ENCODE results near the gene SNCAIP.

The SNCAIP gene

GRCh38 chr5:122311961-122312590 lies at the start of gene SNCAIP:
SNCAIP (plus strand) TSS chr5:122312237; CDS start chr5:122391135, 78,898 bp downstream.
- DNase-seq = no peak

GRCh38 chr5:122263352-122264030 lies 48.5 kb upstream of the SNCAIP start:
- no peak for DNase-seq

GRCh38 chr5:122264610-122265009 lies 47.4 kb upstream of the SNCAIP start:
- DNase-seq = no peak

- DNase-seq = no peak
Measured at GRCh38 chr5:122267185-122267584, 44.9 kb upstream of the SNCAIP start.

- no peak for DNase-seq
Measured at GRCh38 chr5:122273696-122274095, 38.3 kb upstream of the SNCAIP start.

GRCh38 chr5:122283592-122283991 lies 28.4 kb upstream of the SNCAIP start:
- DNase-seq = no peak

- no peak for DNase-seq
Measured at GRCh38 chr5:122286541-122286940, 25.5 kb upstream of the SNCAIP start.

GRCh38 chr5:122287101-122287500 lies 24.9 kb upstream of the SNCAIP start:
- no peak for DNase-seq

- DNase-seq = no peak
Measured at GRCh38 chr5:122291000-122291901, 20.8 kb upstream of the SNCAIP start.

- DNase-seq = no peak
Measured at GRCh38 chr5:122292332-122292731, 19.7 kb upstream of the SNCAIP start.

GRCh38 chr5:122295138-122295537 lies 16.9 kb upstream of the SNCAIP start:
- no peak for DNase-seq

GRCh38 chr5:122296871-122297270 lies 15.2 kb upstream of the SNCAIP start:
- DNase-seq = no peak

- no peak for DNase-seq
Measured at GRCh38 chr5:122297587-122298298, 14.3 kb upstream of the SNCAIP start.

GRCh38 chr5:122300374-122300773 lies 11.7 kb upstream of the SNCAIP start:
- DNase-seq = no peak

- DNase-seq = no peak
Measured at GRCh38 chr5:122301016-122301415, 11.0 kb upstream of the SNCAIP start.

GRCh38 chr5:122304471-122305215 lies 7.4 kb upstream of the SNCAIP start:
- no peak for DNase-seq

- DNase-seq = no peak
Measured at GRCh38 chr5:122306461-122306860, 5.6 kb upstream of the SNCAIP start.

- no peak for DNase-seq
Measured at GRCh38 chr5:122310889-122311288, 1.1 kb upstream of the SNCAIP start.

GRCh38 chr5:122311497-122311960 lies 508 bp upstream of the SNCAIP start:
- DNase-seq = no peak

- DNase-seq = no peak
Measured at GRCh38 chr5:122312591-122313406, 762 bp downstream of the SNCAIP start.

GRCh38 chr5:122314036-122314435 lies 2.0 kb downstream of the SNCAIP start:
- no peak for DNase-seq

Measured in stimulated activated CD4-positive, alpha-beta T cell treated with anti-CD3 and anti-CD28 coated beads, Interleukin-4, amount 100 ng/mL, for 24 hours (primary cell).